BE2C (cell line): ENCODE results near the gene MANBA. TPM values are rescaled to one million over a fixed set of nuclear protein-coding genes. Genes with fewer than 3 reads are reported as not detected.

Experiments used
- DNase-seq: peaks from one replicate; pipeline ENCODE4 v3.0.0-alpha.2; 2020
- H3K27me3 ChIP-seq: fragments of 250-450 bp; sonication (Bioruptor Pico); 2 replicates; pipeline ENCODE4 v1.5.1; 2020; ENCODE audit warnings: mild to moderate bottlenecking
- H3K36me3 ChIP-seq: fragments of 250-450 bp; sonication (Bioruptor Pico); 2 replicates; pipeline ENCODE4 v1.5.1; 2020; ENCODE audit warnings: mild to moderate bottlenecking
- H3K4me1 ChIP-seq: fragments of 250-450 bp; sonication (Bioruptor Pico); 2 replicates; pipeline ENCODE4 v1.5.1; 2020
- H3K4me3 ChIP-seq: 2 replicates; pipeline ENCODE4 v1.5.1; 2011; ENCODE audit warnings: low read depth, low read length
- H3K9me3 ChIP-seq: fragments of 250-450 bp; sonication (Bioruptor Pico); 2 replicates; pipeline ENCODE4 v1.5.1; 2020
- CTCF ChIP-seq: IDR thresholded peaks from 2 replicates; pipeline ENCODE4 v1.5.1; 2012; ENCODE audit warnings: mild to moderate bottlenecking, low read depth, low read length
- polyA plus RNA-seq: library from polyadenylated mRNA; unstranded; fragments of >200 nt; gene quantifications from one replicate; pipeline ENCODE4 v1.2.1, GENCODE V29; 2012; ENCODE audit warnings: low read depth, missing spikeins; ENCODE audit not compliant: insufficient read length, insufficient read depth

MANBA gene
- 4.9 TPM for polyA plus RNA-seq

GRCh38 chr4:102760645-102761295 is at the start of gene MANBA:
TSS of gene MANBA (minus strand) at chr4:102760968. CDS start at chr4:102760894, 74 bp downstream.
- Histone ChIP-seq H3K36me3 (no peaks in the 10 kb centered on the region), H3K4me3 (peak within 1 kb of the TSS; percentile 92), H3K27me3 (no peaks in the 10 kb centered on the region), H3K4me1 (no peaks in the 10 kb centered on the region), H3K9me3 (no peaks in the 10 kb centered on the region)
- TF ChIP-seq CTCF = no peak
- DNase-seq = peak; percentile 89

GRCh38 chr4:102809691-102810090 is 48.9 kb upstream of the MANBA start:
- no peak for TF ChIP-seq CTCF
- H3K27me3 ChIP-seq = no peaks in the 10 kb centered on the region
- H3K4me3 ChIP-seq = no peak overlapping the region
- no peak for DNase-seq
- peaks cover 72% of the 10 kb centered on the region for H3K36me3 ChIP-seq
- no peaks in the 10 kb centered on the region; the same call in 1 of the 2 replicates for H3K4me1 ChIP-seq
- H3K9me3 ChIP-seq = no peaks in the 10 kb centered on the region

- no peak for TF ChIP-seq CTCF
- Histone ChIP-seq H3K4me3 (no peak overlapping the region), H3K4me1 (no peaks in the 10 kb centered on the region; the same call in 1 of the 2 replicates), H3K27me3 (no peaks in the 10 kb centered on the region), H3K9me3 (no peaks in the 10 kb centered on the region), H3K36me3 (peaks cover 74% of the 10 kb centered on the region)
- no peak for DNase-seq
Measured at GRCh38 chr4:102809190-102809589, 48.4 kb upstream of the MANBA start.

- DNase-seq = no peak
- no peak for TF ChIP-seq CTCF
- H3K36me3 ChIP-seq = peaks cover 79% of the 10 kb centered on the region
- no peaks in the 10 kb centered on the region for H3K9me3 ChIP-seq
- no peak overlapping the region for H3K4me3 ChIP-seq
- H3K27me3 ChIP-seq = no peaks in the 10 kb centered on the region
- no peaks in the 10 kb centered on the region for H3K4me1 ChIP-seq
Measured at GRCh38 chr4:102808009-102808408, 47.2 kb upstream of the MANBA start.

GRCh38 chr4:102807345-102807744 is 46.6 kb upstream of the MANBA start:
- Histone ChIP-seq H3K4me3 (no peak overlapping the region), H3K27me3 (no peaks in the 10 kb centered on the region), H3K9me3 (no peaks in the 10 kb centered on the region), H3K36me3 (peaks cover 80% of the 10 kb centered on the region), H3K4me1 (no peaks in the 10 kb centered on the region)
- DNase-seq = no peak
- no peak for TF ChIP-seq CTCF

- no peaks in the 10 kb centered on the region for H3K27me3 ChIP-seq
- no peak for TF ChIP-seq CTCF
- H3K4me1 ChIP-seq = no peaks in the 10 kb centered on the region
- H3K9me3 ChIP-seq = no peaks in the 10 kb centered on the region
- DNase-seq = no peak
- no peak overlapping the region for H3K4me3 ChIP-seq
- H3K36me3 ChIP-seq = peaks cover 86% of the 10 kb centered on the region
Measured at GRCh38 chr4:102799816-102800215, 39.0 kb upstream of the MANBA start.
